Endodermal cell (in vitro differentiated cells): ENCODE data around the gene SRSF4. TPM values are rescaled to one million over a fixed set of nuclear protein-coding genes. Genes with fewer than 3 reads are reported as not detected.

Experiments
- DNase-seq: peaks from one replicate; pipeline ENCODE4 v3.0.0-alpha.2; 2017
- H3K27ac ChIP-seq: 2 replicates; pipeline ENCODE4 v1.5.1; 2013; ENCODE audit warnings: mild to moderate bottlenecking, low read depth, low read length, moderate library complexity
- H3K27me3 ChIP-seq: 2 replicates; pipeline ENCODE4 v1.6.1; 2013; ENCODE audit warnings: mild to moderate bottlenecking, low read length, moderate library complexity; ENCODE audit not compliant: insufficient read depth, control insufficient read depth, poor library complexity, severe bottlenecking
- H3K36me3 ChIP-seq: 2 replicates; pipeline ENCODE4 v1.7.0; 2013; ENCODE audit warnings: mild to moderate bottlenecking, low read length, moderate library complexity; ENCODE audit not compliant: control insufficient read depth, insufficient read depth
- H3K4me1 ChIP-seq: one replicate; pipeline ENCODE4 v1.7.0; 2013; ENCODE audit warnings: low read length; ENCODE audit not compliant: control insufficient read depth, insufficient read depth
- H3K4me3 ChIP-seq: 2 replicates; pipeline ENCODE4 v1.5.1; 2013; ENCODE audit warnings: mild to moderate bottlenecking, low read length, moderate library complexity
- H3K9ac ChIP-seq: 2 replicates; pipeline ENCODE4 v1.6.1; 2013; ENCODE audit warnings: mild to moderate bottlenecking, low read length, moderate library complexity; ENCODE audit not compliant: poor library complexity, severe bottlenecking; ENCODE audit errors: extremely low read depth
- H3K9me3 ChIP-seq: 2 replicates; pipeline ENCODE4 v1.6.1; 2013; ENCODE audit warnings: mild to moderate bottlenecking, low read length, moderate library complexity; ENCODE audit not compliant: control insufficient read depth
- H3K27ac Mint-ChIP-seq: 2 replicates; pipeline ENCODE4 v1.8.0; 2020; ENCODE audit warnings: mixed read lengths
- H3K27me3 Mint-ChIP-seq: 2 replicates; pipeline ENCODE4 v1.8.0; 2021; ENCODE audit warnings: mild to moderate bottlenecking, mixed read lengths; ENCODE audit not compliant: insufficient read depth
- H3K36me3 Mint-ChIP-seq: 2 replicates; pipeline ENCODE4 v1.8.0; 2020; ENCODE audit warnings: low read depth, mixed read lengths
- H3K4me1 Mint-ChIP-seq: 2 replicates; pipeline ENCODE4 v1.8.0; 2020; ENCODE audit warnings: mixed read lengths
- H3K4me3 Mint-ChIP-seq: 2 replicates; pipeline ENCODE4 v1.8.0; 2020; ENCODE audit warnings: mild to moderate bottlenecking, moderate library complexity, mixed read lengths
- H3K9me3 Mint-ChIP-seq: 2 replicates; pipeline ENCODE4 v1.8.0; 2020; ENCODE audit warnings: mild to moderate bottlenecking, mixed read lengths
- CTCF ChIP-seq: fragments of 200-600 bp; sonication (generic); conservative IDR thresholded peaks from 2 replicates; pipeline ENCODE4 v1.5.0; 2021; ENCODE audit warnings: antibody characterized with exemption, mild to moderate bottlenecking
- WGBS, 2 experiments: methylation state at CpG; one replicate each; pipeline versions ENCODE4 v1.1.5 to v1.1.7; 2013; ENCODE audit warnings: missing lambda C conversion rate in 2 of 2, mixed read lengths in 1 of 2; ENCODE audit not compliant: insufficient coverage in 1 of 2, insufficient read length in 1 of 2; 5-methylcytosine and 5-hydroxymethylcytosine counted together
- total RNA-seq, 2 donors: library from RNA; stranded (reverse); fragmentation: NEBNext Ultra II Directional in 1 of 2; extraction: Animal tissue kit (Norgen Biotek cat#: 25700) in 1 of 2; gene quantifications; 2 replicates in 1 of 2; 3 replicates in 1 of 2; pipeline ENCODE4 v1.2.1, GENCODE V29; 2021

The SRSF4 gene
- total RNA-seq, 2 donors from 2014 or later = 89.1 to 107 TPM

GRCh38 chr1:29202053-29202452 is 20.4 kb upstream of the SRSF4 start:
- no peaks in the 10 kb centered on the region for H3K9me3 Mint-ChIP-seq
- peak overlapping the region; percentile 86 for H3K27ac Mint-ChIP-seq

GRCh38 chr1:29201595-29202051 is 19.9 kb upstream of the SRSF4 start:
- Mint-ChIP-seq H3K4me1 (peaks cover 24% of the 10 kb centered on the region), H3K27me3 (no peaks in the 10 kb centered on the region), H3K36me3 (peaks cover 47% of the 10 kb centered on the region), H3K27ac (peak overlapping the region; percentile 55), H3K9me3 (no peaks in the 10 kb centered on the region), H3K4me3 (no peak overlapping the region)
- no peak for DNase-seq
- no peak overlapping the region for H3K9ac ChIP-seq
- WGBS, 2 experiments = 91 to 93% methylated on average over 6 of the region's 6 CpGs
- H3K36me3 ChIP-seq = peaks cover 32% of the 10 kb centered on the region
- peaks cover 17% of the 10 kb centered on the region for H3K4me1 ChIP-seq
- no peak for TF ChIP-seq CTCF
- no peak overlapping the region for H3K4me3 ChIP-seq
- H3K27ac ChIP-seq = no peak overlapping the region
- no peaks in the 10 kb centered on the region for H3K9me3 ChIP-seq
- H3K27me3 ChIP-seq = no peaks in the 10 kb centered on the region

More at GRCh38 chr1:29202053-29202452, 20.4 kb upstream of the SRSF4 start:
- Mint-ChIP-seq H3K27me3 (no peaks in the 10 kb centered on the region), H3K36me3 (peaks cover 49% of the 10 kb centered on the region), H3K4me1 (peaks cover 21% of the 10 kb centered on the region), H3K4me3 (no peak overlapping the region)
- 95 to 100% methylated on average over 1 of the region's 1 CpG for WGBS, 2 experiments
- H3K36me3 ChIP-seq = peaks cover 34% of the 10 kb centered on the region
- TF ChIP-seq CTCF = no peak
- DNase-seq = no peak
- H3K4me3 ChIP-seq = no peak overlapping the region
- H3K9ac ChIP-seq = no peak overlapping the region
- H3K27ac ChIP-seq = no peak overlapping the region
- peaks cover 15% of the 10 kb centered on the region for H3K4me1 ChIP-seq
- H3K27me3 ChIP-seq = no peaks in the 10 kb centered on the region
- H3K9me3 ChIP-seq = no peaks in the 10 kb centered on the region

GRCh38 chr1:29200906-29201594 is 19.4 kb upstream of the SRSF4 start:
- no peak for DNase-seq
- H3K36me3 Mint-ChIP-seq = peaks cover 41% of the 10 kb centered on the region
- Histone ChIP-seq H3K9ac (no peak overlapping the region), H3K4me1 (peaks cover 17% of the 10 kb centered on the region), H3K9me3 (no peaks in the 10 kb centered on the region), H3K4me3 (no peak overlapping the region), H3K27me3 (no peaks in the 10 kb centered on the region), H3K36me3 (peaks cover 27% of the 10 kb centered on the region), H3K27ac (no peak overlapping the region)
- 87 to 96% methylated on average over 5 of the region's 5 CpGs for WGBS, 2 experiments
- no peak overlapping the region for H3K4me3 Mint-ChIP-seq
- H3K27ac Mint-ChIP-seq = peak overlapping the region; percentile 67
- H3K9me3 Mint-ChIP-seq = no peaks in the 10 kb centered on the region
- peaks cover 24% of the 10 kb centered on the region for H3K4me1 Mint-ChIP-seq
- TF ChIP-seq CTCF = no peak
- H3K27me3 Mint-ChIP-seq = no peaks in the 10 kb centered on the region
